Suprapubic skin (tissue), 4 donors: ENCODE results near the gene EGR4.

Experiments
- EP300 ChIP-seq: sonication (generic); formaldehyde crosslinking; IDR thresholded peaks from one replicate; pipeline ENCODE4 v1.6.1; 2017; ENCODE audit warnings: antibody characterized with exemption
- POLR2AphosphoS5 ChIP-seq, 3 donors: sonication (generic); formaldehyde crosslinking; IDR thresholded peaks; one replicate each; pipeline ENCODE4 v1.6.1; 2017; ENCODE audit warnings: antibody characterized with exemption in 3 of 3
- TF ChIP-seq, protein P1 (sequence below), 2 donors: fragments of 200-600 bp in 1 of 2; fragments of 450-650 bp in 1 of 2; sonication (generic) in 1 of 2; IDR thresholded peaks; one replicate each; pipeline ENCODE4 v1.5.1; 2016 to 2019; ENCODE audit warnings: antibody characterized with exemption in 2 of 2, mild to moderate bottlenecking in 1 of 2, moderate library complexity in 1 of 2

DNA sequence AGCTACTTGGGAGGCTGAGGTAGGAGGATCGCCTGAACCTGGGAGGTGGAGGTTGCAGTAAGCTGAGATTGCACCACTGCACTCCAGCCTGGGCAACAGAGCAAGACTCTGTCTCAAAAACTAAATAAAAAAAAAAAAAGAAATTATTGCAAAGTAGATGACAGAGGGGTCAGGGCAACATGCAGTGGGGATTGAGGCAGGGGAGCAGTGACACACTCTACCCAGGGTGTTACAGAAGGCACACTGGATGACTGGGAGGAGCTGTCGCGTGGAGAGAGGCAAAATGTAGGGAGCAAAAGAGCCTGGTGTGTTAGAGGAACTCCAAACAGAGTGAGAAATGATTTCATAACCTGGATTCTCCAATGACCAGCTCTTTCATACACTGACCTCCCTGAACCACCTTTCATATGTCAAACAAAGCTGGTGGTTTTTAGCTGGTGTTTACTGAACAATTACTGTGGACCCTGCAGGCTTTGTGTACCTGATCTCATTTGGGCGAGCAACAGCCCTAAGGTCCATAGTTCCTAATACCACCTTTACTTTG, 31.2 kb downstream of the EGR4 start:
- TF ChIP-seq, protein P1, sequence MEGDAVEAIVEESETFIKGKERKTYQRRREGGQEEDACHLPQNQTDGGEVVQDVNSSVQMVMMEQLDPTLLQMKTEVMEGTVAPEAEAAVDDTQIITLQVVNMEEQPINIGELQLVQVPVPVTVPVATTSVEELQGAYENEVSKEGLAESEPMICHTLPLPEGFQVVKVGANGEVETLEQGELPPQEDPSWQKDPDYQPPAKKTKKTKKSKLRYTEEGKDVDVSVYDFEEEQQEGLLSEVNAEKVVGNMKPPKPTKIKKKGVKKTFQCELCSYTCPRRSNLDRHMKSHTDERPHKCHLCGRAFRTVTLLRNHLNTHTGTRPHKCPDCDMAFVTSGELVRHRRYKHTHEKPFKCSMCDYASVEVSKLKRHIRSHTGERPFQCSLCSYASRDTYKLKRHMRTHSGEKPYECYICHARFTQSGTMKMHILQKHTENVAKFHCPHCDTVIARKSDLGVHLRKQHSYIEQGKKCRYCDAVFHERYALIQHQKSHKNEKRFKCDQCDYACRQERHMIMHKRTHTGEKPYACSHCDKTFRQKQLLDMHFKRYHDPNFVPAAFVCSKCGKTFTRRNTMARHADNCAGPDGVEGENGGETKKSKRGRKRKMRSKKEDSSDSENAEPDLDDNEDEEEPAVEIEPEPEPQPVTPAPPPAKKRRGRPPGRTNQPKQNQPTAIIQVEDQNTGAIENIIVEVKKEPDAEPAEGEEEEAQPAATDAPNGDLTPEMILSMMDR (IDR thresholded peaks at IDR 0.05) = no peak
- TF ChIP-seq POLR2AphosphoS5 (IDR thresholded peaks at IDR 0.05) (no peak), EP300 (no peak)
